Fibroblast of upper back skin (primary cell): ENCODE data around the gene RMDN2.

Source experiments
- DNase-seq: peaks from one replicate; pipeline ENCODE4 v3.0.0-alpha.2; 2013

Gene RMDN2

GRCh38 chr2:38057651-38058410 lies 132.7 kb downstream of the RMDN2 start:
- no peak for DNase-seq

- DNase-seq: no peak
Observed at GRCh38 chr2:38060236-38061018, 135.3 kb downstream of the RMDN2 start.

- no peak for DNase-seq
Observed at GRCh38 chr2:38064801-38065501, 139.9 kb downstream of the RMDN2 start.

- no peak for DNase-seq
Observed at GRCh38 chr2:38065502-38066135, 140.5 kb downstream of the RMDN2 start.

GRCh38 chr2:38066421-38067115 lies 141.5 kb downstream of the RMDN2 start:
- no peak for DNase-seq
